HG03457 (cell line): ENCODE measurements around the gene ZNF628.

ENCODE experiments used
- ATAC-seq: cut with Tn5 transposase; IDR thresholded peaks from one replicate; pipeline ENCODE4 v1.9.1; 2021; ENCODE audit warnings: moderate number of reproducible peaks; ENCODE audit not compliant: unreplicated experiment

Gene ZNF628

DNA sequence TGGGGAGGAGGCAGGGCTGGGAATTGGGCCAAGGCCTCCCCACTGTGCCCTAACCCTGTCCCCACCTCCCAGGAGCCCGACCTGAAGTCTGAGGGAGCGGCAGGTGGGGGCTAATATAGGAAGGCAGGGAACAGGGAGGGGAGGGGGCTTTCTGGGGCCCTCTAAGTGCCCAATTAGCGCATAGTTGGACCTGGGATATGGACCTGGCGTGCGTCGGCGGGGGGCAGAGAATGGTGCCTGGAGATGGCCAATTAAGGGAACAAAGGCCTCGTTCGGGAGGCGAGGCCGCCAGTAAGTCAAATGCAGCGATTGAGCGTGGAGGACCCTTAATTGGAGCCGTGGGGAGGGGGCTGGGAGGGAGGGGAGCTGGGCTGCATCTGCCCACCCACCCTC, 11.8 kb upstream of the ZNF628 start, which contains the start of gene C19orf85:
TSS of gene C19orf85 (minus strand) at position 90 of the 393 bp plus-strand sequence. CDS start 197 bp downstream, outside the sequence.
- ATAC-seq: no peak

DNA sequence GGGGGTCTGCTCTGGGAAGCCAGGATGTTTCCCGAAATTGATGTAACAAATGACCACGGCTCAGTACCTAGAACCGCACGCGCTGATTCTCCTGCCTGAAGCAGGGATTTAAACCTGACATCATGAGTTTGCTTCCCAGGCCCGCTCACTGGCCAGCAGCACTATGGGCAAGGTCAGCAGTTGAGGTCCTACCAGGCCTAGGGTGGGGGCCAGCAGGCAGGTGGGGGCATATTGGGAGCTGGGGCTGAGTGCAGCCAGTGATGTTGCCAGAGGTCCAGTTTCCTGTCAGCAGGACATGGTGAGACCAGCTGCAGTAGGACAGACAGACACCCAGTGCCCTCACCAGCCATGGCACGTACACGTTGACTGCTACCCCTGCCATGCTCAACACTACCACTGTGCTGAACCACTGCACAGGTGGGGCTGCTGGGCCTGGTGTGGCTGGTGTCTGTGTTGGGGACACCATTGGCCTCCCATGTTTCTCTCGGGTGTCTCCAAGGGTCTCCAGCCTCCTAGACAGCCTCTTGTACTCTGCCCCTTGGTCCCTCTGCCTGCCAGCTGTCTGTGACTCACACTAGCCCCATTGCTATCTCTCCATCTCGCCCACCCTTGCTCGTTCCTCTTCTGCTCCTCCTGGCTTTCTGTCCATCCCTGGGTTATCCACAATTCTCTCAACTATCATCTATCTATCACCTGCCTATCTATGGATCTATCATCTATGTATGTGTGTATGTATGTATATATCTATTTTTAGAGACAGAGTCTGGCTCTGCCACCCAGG, 10.8 kb upstream of the ZNF628 start:
- ATAC-seq: no peak

- ATAC-seq: no peak
Measured at GRCh38 chr19:55466241-55466614, 10.2 kb upstream of the ZNF628 start.

- ATAC-seq: no peak
Measured at GRCh38 chr19:55467236-55468053, 9.0 kb upstream of the ZNF628 start.

GRCh38 chr19:55468054-55468393, 8.4 kb upstream of the ZNF628 start:
- ATAC-seq: no peak

GRCh38 chr19:55471266-55471665, 5.2 kb upstream of the ZNF628 start:
- ATAC-seq: no peak

GRCh38 chr19:55472463-55472862, 4.0 kb upstream of the ZNF628 start:
- ATAC-seq: no peak

GRCh38 chr19:55473225-55474012, 3.0 kb upstream of the ZNF628 start:
- ATAC-seq: no peak

GRCh38 chr19:55474269-55475265, 1.9 kb upstream of the ZNF628 start:
- ATAC-seq: no peak

- ATAC-seq: no peak
Measured at GRCh38 chr19:55477905-55478304, 1.5 kb downstream of the ZNF628 start.

GRCh38 chr19:55478364-55478763, 1.9 kb downstream of the ZNF628 start:
- ATAC-seq: no peak

DNA sequence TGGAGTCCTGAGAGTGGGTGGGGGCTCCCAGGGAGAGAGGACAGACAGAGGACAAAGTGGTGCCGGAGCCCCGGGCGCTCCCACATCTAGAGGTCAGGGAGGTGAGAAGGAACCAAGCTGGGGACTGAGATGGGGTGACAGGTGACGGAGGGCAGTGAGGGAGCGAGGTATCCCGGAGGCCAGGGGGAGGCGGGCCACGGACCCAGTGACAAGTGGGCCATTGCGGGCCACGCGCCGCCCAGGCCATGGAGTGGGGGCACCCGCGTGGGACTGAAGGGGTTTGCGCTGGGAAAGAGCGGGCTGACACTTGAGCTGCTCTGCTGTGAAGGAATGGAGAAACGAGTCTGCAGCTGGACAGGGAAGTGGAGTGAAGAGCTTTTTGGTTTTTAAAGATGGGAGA, 2.6 kb downstream of the ZNF628 start:
- no peak for ATAC-seq

- no peak for ATAC-seq
Measured at GRCh38 chr19:55479451-55480230, 3.2 kb downstream of the ZNF628 start.

- ATAC-seq: no peak
Measured at GRCh38 chr19:55481148-55481793, 4.9 kb downstream of the ZNF628 start.

DNA sequence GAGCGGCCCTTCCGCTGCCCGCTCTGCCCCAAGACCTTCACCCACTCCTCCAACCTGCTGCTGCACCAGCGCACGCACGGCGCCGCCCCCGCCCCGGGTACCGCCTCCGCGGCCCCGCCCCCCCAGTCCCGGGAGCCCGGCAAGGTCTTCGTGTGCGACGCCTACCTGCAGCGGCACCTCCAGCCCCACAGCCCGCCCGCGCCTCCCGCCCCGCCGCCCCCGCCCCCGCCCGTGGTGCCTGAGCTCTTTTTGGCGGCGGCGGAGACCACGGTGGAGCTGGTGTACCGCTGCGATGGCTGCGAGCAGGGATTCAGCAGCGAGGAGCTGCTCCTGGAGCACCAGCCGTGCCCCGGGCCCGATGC, 5.4 kb downstream of the ZNF628 start:
- no peak for ATAC-seq

DNA sequence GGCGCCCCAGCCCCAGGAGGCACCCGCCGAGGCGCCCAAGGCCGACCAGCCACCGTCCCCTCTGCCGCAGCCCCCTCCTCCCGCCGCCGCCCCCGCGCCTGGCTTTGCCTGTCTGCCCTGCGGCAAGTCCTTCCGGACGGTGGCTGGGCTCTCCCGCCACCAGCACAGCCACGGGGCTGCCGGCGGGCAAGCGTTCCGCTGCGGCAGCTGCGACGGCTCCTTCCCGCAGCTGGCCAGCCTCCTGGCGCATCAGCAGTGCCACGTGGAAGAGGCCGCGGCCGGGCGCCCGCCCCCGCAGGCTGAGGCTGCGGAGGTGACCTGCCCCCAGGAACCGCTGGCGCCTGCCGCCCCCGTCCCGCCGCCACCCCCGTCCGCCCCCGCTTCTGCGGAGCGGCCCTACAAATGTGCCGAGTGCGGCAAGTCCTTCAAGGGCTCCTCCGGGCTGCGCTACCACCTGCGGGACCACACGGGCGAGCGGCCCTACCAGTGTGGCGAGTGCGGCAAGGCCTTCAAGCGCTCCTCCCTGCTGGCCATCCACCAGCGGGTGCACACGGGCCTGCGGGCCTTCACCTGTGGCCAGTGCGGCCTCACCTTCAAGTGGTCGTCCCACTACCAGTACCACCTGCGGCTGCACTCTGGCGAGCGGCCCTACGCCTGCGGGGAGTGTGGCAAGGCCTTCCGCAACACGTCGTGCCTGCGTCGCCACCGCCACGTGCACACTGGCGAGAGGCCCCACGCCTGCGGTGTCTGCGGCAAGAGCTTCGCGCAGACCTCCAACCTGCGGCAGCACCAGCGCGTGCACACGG, 5.9 kb downstream of the ZNF628 start:
- ATAC-seq: no peak

DNA sequence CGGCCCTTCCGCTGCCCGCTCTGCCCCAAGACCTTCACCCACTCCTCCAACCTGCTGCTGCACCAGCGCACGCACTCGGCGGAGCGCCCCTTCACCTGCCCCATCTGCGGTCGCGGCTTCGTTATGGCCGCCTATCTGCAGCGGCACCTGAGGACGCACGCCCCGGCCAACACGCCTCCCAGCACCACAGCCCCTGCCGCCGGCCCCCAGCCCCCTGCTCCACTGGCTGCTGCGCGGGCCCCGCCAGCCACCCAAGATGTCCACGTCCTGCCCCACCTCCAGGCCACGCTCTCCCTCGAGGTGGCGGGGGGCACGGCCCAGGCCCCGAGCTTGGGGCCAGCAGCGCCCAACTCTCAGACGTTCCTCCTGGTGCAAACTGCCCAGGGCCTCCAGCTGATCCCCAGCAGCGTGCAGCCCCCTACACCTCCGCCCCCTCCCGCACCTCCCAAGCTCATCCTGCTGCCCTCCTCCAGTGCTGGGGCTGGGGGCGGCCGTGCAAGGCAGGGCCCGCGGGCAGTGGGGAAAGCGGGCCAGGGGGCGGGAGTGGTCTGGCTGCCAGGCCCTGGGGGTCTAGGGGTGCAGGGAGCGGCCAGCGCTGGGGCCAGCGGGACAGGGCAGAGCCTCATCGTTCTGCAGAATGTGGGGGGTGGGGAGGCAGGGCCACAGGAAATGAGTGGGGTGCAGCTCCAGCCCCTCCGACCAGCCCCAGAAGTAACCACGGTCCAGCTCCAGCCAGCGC, 6.7 kb downstream of the ZNF628 start:
- no peak for ATAC-seq
